RWPE2 (cell line): ENCODE measurements around the gene PLGRKT.

Experiments used
- ATAC-seq: fragments of 200-7000 bp; cut with Tn5 transposase; 3 replicates; pipeline ENCODE4 v1.9.1; 2021; ENCODE audit warnings: low read depth
- DNase-seq: peaks from one replicate; pipeline ENCODE4 v3.0.0-alpha.2; 2020; ENCODE audit warnings: low spot score
- H3K27ac ChIP-seq: fragments of 450-650 bp; 2 replicates; pipeline ENCODE4 v1.5.1; 2017; ENCODE audit warnings: mild to moderate bottlenecking; ENCODE audit not compliant: poor library complexity, severe bottlenecking
- H3K27me3 ChIP-seq: fragments of 250-450 bp; sonication (Bioruptor Pico); 2 replicates; pipeline ENCODE4 v1.5.1; 2021; ENCODE audit warnings: mild to moderate bottlenecking, moderate library complexity; ENCODE audit not compliant: insufficient read depth, poor library complexity, severe bottlenecking
- H3K36me3 ChIP-seq: fragments of 250-450 bp; sonication (Bioruptor Pico); 2 replicates; pipeline ENCODE4 v1.5.1; 2020; ENCODE audit warnings: low read depth, mild to moderate bottlenecking, moderate library complexity
- H3K4me1 ChIP-seq: fragments of 250-450 bp; sonication (Bioruptor Pico); 2 replicates; pipeline ENCODE4 v1.5.1; 2021; ENCODE audit warnings: mild to moderate bottlenecking, moderate library complexity; ENCODE audit not compliant: insufficient read depth, poor library complexity, severe bottlenecking
- H3K4me3 ChIP-seq: fragments of 250-450 bp; sonication (Bioruptor Pico); 2 replicates; pipeline ENCODE4 v1.5.1; 2021; ENCODE audit warnings: mild to moderate bottlenecking, moderate library complexity; ENCODE audit not compliant: severe bottlenecking
- H3K9me3 ChIP-seq: fragments of 250-450 bp; sonication (Bioruptor Pico); 2 replicates; pipeline ENCODE4 v1.5.1; 2021; ENCODE audit warnings: mild to moderate bottlenecking, moderate library complexity; ENCODE audit not compliant: severe bottlenecking
- CTCF ChIP-seq: fragments of 450-650 bp; IDR thresholded peaks from one replicate; pipeline ENCODE4 v1.5.1; 2017; ENCODE audit warnings: mild to moderate bottlenecking, moderate library complexity; ENCODE audit not compliant: poor library complexity, severe bottlenecking

The PLGRKT gene

DNA sequence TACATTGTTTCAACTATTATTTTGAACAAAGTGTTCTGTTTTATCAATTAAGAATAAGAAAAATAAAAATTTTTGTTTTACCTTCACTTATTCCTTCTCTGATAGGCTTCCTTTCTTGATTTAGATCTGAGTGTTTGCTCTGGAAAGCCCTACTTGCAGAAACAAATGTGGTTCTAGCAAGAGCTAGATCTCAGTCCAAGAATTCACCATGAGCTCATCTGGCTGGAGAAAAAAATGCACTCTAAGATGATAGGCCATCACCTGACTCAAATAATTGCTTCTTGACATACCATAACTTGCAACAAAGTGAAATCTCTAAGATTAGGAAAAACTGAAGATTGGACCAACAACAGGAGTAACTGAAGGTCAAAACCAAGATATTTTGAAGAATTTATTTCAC, 126.9 kb downstream of the PLGRKT start:
- no peak for TF ChIP-seq CTCF
- H3K27ac ChIP-seq: no peak overlapping the region
- no peak overlapping the region for H3K4me3 ChIP-seq
- H3K36me3 ChIP-seq: no peaks in the 10 kb centered on the region
- no peak for ATAC-seq
- H3K9me3 ChIP-seq: peaks cover 3% of the 10 kb centered on the region
- H3K27me3 ChIP-seq: no peaks in the 10 kb centered on the region
- no peaks in the 10 kb centered on the region for H3K4me1 ChIP-seq
- DNase-seq: no peak
